IPS-20b (cell line): ENCODE results near the gene CAND1.

Experiments
- H3K27ac ChIP-seq: one replicate; pipeline ENCODE4 v1.5.1; 2013; ENCODE audit warnings: low read length
- H3K27me3 ChIP-seq: 2 replicates; pipeline ENCODE4 v1.6.1; 2013; ENCODE audit warnings: mild to moderate bottlenecking, low read length, inconsistent platforms; ENCODE audit not compliant: insufficient read depth
- H3K36me3 ChIP-seq: 2 replicates; pipeline ENCODE4 v1.6.1; 2013; ENCODE audit warnings: low read depth, mild to moderate bottlenecking, inconsistent platforms, low read length, moderate library complexity; ENCODE audit not compliant: insufficient read depth
- H3K4me1 ChIP-seq: 2 replicates; pipeline ENCODE4 v1.6.1; 2013; ENCODE audit warnings: mild to moderate bottlenecking, control low read depth, inconsistent platforms, low read length, moderate library complexity; ENCODE audit not compliant: insufficient read depth
- H3K4me3 ChIP-seq: 2 replicates; pipeline ENCODE4 v1.5.1; 2013; ENCODE audit warnings: mild to moderate bottlenecking, low read length, inconsistent platforms
- H3K9ac ChIP-seq: 2 replicates; pipeline ENCODE4 v1.6.1; 2013; ENCODE audit warnings: low read depth, mild to moderate bottlenecking, inconsistent platforms, low read length, moderate library complexity
- H3K9me3 ChIP-seq: 2 replicates; pipeline ENCODE4 v1.6.1; 2013; ENCODE audit warnings: mild to moderate bottlenecking, low read depth, low read length, inconsistent platforms; ENCODE audit not compliant: insufficient read depth

Gene CAND1

GRCh38 chr12:67263471-67263870 lies 5.7 kb upstream of the CAND1 start:
- Histone ChIP-seq H3K36me3 (no peaks in the 10 kb centered on the region), H3K27ac (no peak overlapping the region)

GRCh38 chr12:67268335-67268895 lies 743 bp upstream of the CAND1 start:
- no peaks in the 10 kb centered on the region for H3K27me3 ChIP-seq
- H3K27ac ChIP-seq: peak overlapping the region; percentile 29
- H3K36me3 ChIP-seq: no peaks in the 10 kb centered on the region
- H3K9ac ChIP-seq: peak overlapping the region; percentile 81
- H3K9me3 ChIP-seq: no peaks in the 10 kb centered on the region
- H3K4me1 ChIP-seq: peaks cover 2% of the 10 kb centered on the region; the same call in 1 of the 2 replicates
- peak overlapping the region; percentile 87 for H3K4me3 ChIP-seq

More at GRCh38 chr12:67263471-67263870, 5.7 kb upstream of the CAND1 start:
- Histone ChIP-seq H3K9me3 (no peaks in the 10 kb centered on the region), H3K27me3 (no peaks in the 10 kb centered on the region), H3K4me3 (no peak overlapping the region), H3K4me1 (peaks cover 2% of the 10 kb centered on the region; the same call in 1 of the 2 replicates), H3K9ac (no peak overlapping the region)

- H3K9me3 ChIP-seq: no peaks in the 10 kb centered on the region
- peaks cover 7% of the 10 kb centered on the region; the same call in 1 of the 2 replicates for H3K36me3 ChIP-seq
- peak overlapping the region; percentile 87 for H3K4me3 ChIP-seq
- H3K9ac ChIP-seq: peak overlapping the region; percentile 81
- H3K27me3 ChIP-seq: no peaks in the 10 kb centered on the region
- H3K4me1 ChIP-seq: peaks cover 4% of the 10 kb centered on the region; the same call in 1 of the 2 replicates
- peak overlapping the region; percentile 29 for H3K27ac ChIP-seq
Measured at GRCh38 chr12:67269633-67270573, 745 bp downstream of the CAND1 start.

- H3K36me3 ChIP-seq: peaks cover 7% of the 10 kb centered on the region; the same call in 1 of the 2 replicates
- H3K9ac ChIP-seq: peak overlapping the region; percentile 81
- peaks cover 4% of the 10 kb centered on the region; the same call in 1 of the 2 replicates for H3K4me1 ChIP-seq
- no peaks in the 10 kb centered on the region for H3K27me3 ChIP-seq
- peak overlapping the region; percentile 87 for H3K4me3 ChIP-seq
- peak overlapping the region; percentile 29 for H3K27ac ChIP-seq
- H3K9me3 ChIP-seq: no peaks in the 10 kb centered on the region
Measured at GRCh38 chr12:67270622-67271021, 1.5 kb downstream of the CAND1 start.

GRCh38 chr12:67271976-67272375 lies 2.8 kb downstream of the CAND1 start:
- H3K9ac ChIP-seq: no peak overlapping the region
- H3K4me3 ChIP-seq: peak overlapping the region; percentile 87; the same call in 1 of the 2 replicates
- H3K27ac ChIP-seq: no peak overlapping the region
- no peaks in the 10 kb centered on the region for H3K27me3 ChIP-seq
- H3K36me3 ChIP-seq: peaks cover 7% of the 10 kb centered on the region; the same call in 1 of the 2 replicates
- peaks cover 4% of the 10 kb centered on the region; the same call in 1 of the 2 replicates for H3K4me1 ChIP-seq
- no peaks in the 10 kb centered on the region for H3K9me3 ChIP-seq

- Histone ChIP-seq H3K27me3 (no peaks in the 10 kb centered on the region), H3K9me3 (no peaks in the 10 kb centered on the region), H3K4me1 (peaks cover 2% of the 10 kb centered on the region; the same call in 1 of the 2 replicates), H3K4me3 (no peak overlapping the region), H3K36me3 (peaks cover 12% of the 10 kb centered on the region; the same call in 1 of the 2 replicates), H3K27ac (no peak overlapping the region), H3K9ac (no peak overlapping the region)
Measured at GRCh38 chr12:67274186-67274585, 5.0 kb downstream of the CAND1 start.

GRCh38 chr12:67275380-67275913 lies 6.3 kb downstream of the CAND1 start:
- no peak overlapping the region for H3K4me3 ChIP-seq
- H3K27ac ChIP-seq: no peak overlapping the region
- peaks cover 2% of the 10 kb centered on the region; the same call in 1 of the 2 replicates for H3K4me1 ChIP-seq
- no peak overlapping the region for H3K9ac ChIP-seq
- H3K36me3 ChIP-seq: peaks cover 12% of the 10 kb centered on the region; the same call in 1 of the 2 replicates
- H3K27me3 ChIP-seq: no peaks in the 10 kb centered on the region
- no peaks in the 10 kb centered on the region for H3K9me3 ChIP-seq

- no peak overlapping the region for H3K4me3 ChIP-seq
- peaks cover 12% of the 10 kb centered on the region; the same call in 1 of the 2 replicates for H3K36me3 ChIP-seq
- peaks cover 2% of the 10 kb centered on the region; the same call in 1 of the 2 replicates for H3K4me1 ChIP-seq
- no peaks in the 10 kb centered on the region for H3K27me3 ChIP-seq
- no peak overlapping the region for H3K27ac ChIP-seq
- H3K9ac ChIP-seq: no peak overlapping the region
- H3K9me3 ChIP-seq: no peaks in the 10 kb centered on the region
Measured at GRCh38 chr12:67276421-67276820, 7.3 kb downstream of the CAND1 start.

- Histone ChIP-seq H3K27ac (no peak overlapping the region), H3K36me3 (peaks cover 35% of the 10 kb centered on the region), H3K4me3 (no peak overlapping the region), H3K4me1 (no peaks in the 10 kb centered on the region), H3K9me3 (no peaks in the 10 kb centered on the region), H3K9ac (no peak overlapping the region), H3K27me3 (no peaks in the 10 kb centered on the region)
Measured at GRCh38 chr12:67279637-67280036, 10.5 kb downstream of the CAND1 start.

- no peaks in the 10 kb centered on the region for H3K9me3 ChIP-seq
- H3K27me3 ChIP-seq: no peaks in the 10 kb centered on the region
- peaks cover 39% of the 10 kb centered on the region for H3K36me3 ChIP-seq
- H3K4me1 ChIP-seq: no peaks in the 10 kb centered on the region
- H3K9ac ChIP-seq: no peak overlapping the region
- no peak overlapping the region for H3K4me3 ChIP-seq
- no peak overlapping the region for H3K27ac ChIP-seq
Measured at GRCh38 chr12:67280088-67280487, 10.9 kb downstream of the CAND1 start.

GRCh38 chr12:67280572-67280971 lies 11.4 kb downstream of the CAND1 start:
- no peaks in the 10 kb centered on the region for H3K27me3 ChIP-seq
- no peaks in the 10 kb centered on the region for H3K9me3 ChIP-seq
- H3K9ac ChIP-seq: no peak overlapping the region
- no peak overlapping the region for H3K27ac ChIP-seq
- H3K36me3 ChIP-seq: peaks cover 44% of the 10 kb centered on the region
- H3K4me1 ChIP-seq: no peaks in the 10 kb centered on the region
- H3K4me3 ChIP-seq: no peak overlapping the region
